Liver (tissue), 9 donors: ENCODE measurements around the gene ETV6. TPM values are rescaled to one million over a fixed set of nuclear protein-coding genes. Genes with fewer than 3 reads are reported as not detected.

Experiments used
- DNase-seq: peaks from one replicate; pipeline ENCODE4 v3.0.0-alpha.2; 2017; ENCODE audit warnings: low spot score
- H3K27ac ChIP-seq, 2 donors: one replicate each; pipeline ENCODE4 v1.7.0; 2013; ENCODE audit warnings: inconsistent platforms in 2 of 2, low read length in 2 of 2, control low read depth in 1 of 2, low read depth in 1 of 2, mild to moderate bottlenecking in 1 of 2
- H3K27me3 ChIP-seq, 4 donors: one replicate each; pipeline versions ENCODE4 v1.6.1 to v1.7.0; 2013; ENCODE audit warnings: low read length in 3 of 4, inconsistent platforms in 1 of 4, mild to moderate bottlenecking in 1 of 4, moderate library complexity in 1 of 4; ENCODE audit not compliant: control insufficient read depth in 4 of 4, insufficient read depth in 4 of 4
- H3K36me3 ChIP-seq, 4 donors: one replicate each; pipeline versions ENCODE4 v1.6.1 to v1.7.0; 2013; ENCODE audit warnings: low read length in 3 of 4, mild to moderate bottlenecking in 3 of 4, low read depth in 1 of 4, moderate library complexity in 1 of 4; ENCODE audit not compliant: control insufficient read depth in 4 of 4, insufficient read depth in 3 of 4
- H3K4me1 ChIP-seq, 4 donors: one replicate each; pipeline versions ENCODE4 v1.6.1 to v1.7.0; 2013; ENCODE audit warnings: low read length in 3 of 4, mild to moderate bottlenecking in 3 of 4, moderate library complexity in 1 of 4; ENCODE audit not compliant: control insufficient read depth in 4 of 4, insufficient read depth in 4 of 4
- H3K4me3 ChIP-seq, 3 donors: one replicate each; pipeline versions ENCODE4 v1.6.1 to v1.7.0; 2013; ENCODE audit warnings: low read length in 3 of 3, control low read depth in 1 of 3, low read depth in 1 of 3, mild to moderate bottlenecking in 1 of 3
- H3K9ac ChIP-seq, 2 donors: one replicate each; pipeline ENCODE4 v1.7.0; 2013; ENCODE audit warnings: low read length in 2 of 2, mild to moderate bottlenecking in 2 of 2, moderate library complexity in 2 of 2, control low read depth in 1 of 2, low read depth in 1 of 2
- H3K9me3 ChIP-seq, 4 donors: one replicate each; pipeline versions ENCODE4 v1.6.1 to v1.7.0; 2013; ENCODE audit warnings: low read length in 3 of 4; ENCODE audit not compliant: control insufficient read depth in 4 of 4
- ATF3 ChIP-seq: IDR thresholded peaks from 2 replicates; pipeline ENCODE4 v1.6.1; 2016; ENCODE audit warnings: antibody characterized with exemption
- EGR1 ChIP-seq, 2 donors: IDR thresholded peaks; 2 replicates each; pipeline ENCODE4 v1.6.1; 2016 to 2018; ENCODE audit warnings: antibody characterized with exemption in 2 of 2, low read depth in 2 of 2
- FOXA1 ChIP-seq: IDR thresholded peaks from 2 replicates; pipeline ENCODE4 v1.6.1; 2016; ENCODE audit warnings: antibody characterized with exemption
- FOXA2 ChIP-seq: IDR thresholded peaks from 2 replicates; pipeline ENCODE4 v1.6.1; 2016; ENCODE audit warnings: antibody characterized with exemption
- GABPA ChIP-seq, 2 donors: IDR thresholded peaks in 1 of 2; conservative IDR thresholded peaks in 1 of 2; 2 replicates each; pipeline ENCODE4 v1.6.1; 2016; ENCODE audit warnings: antibody characterized with exemption in 2 of 2, mild to moderate bottlenecking in 1 of 2, moderate library complexity in 1 of 2
- HNF4A ChIP-seq, 2 donors: conservative IDR thresholded peaks; 2 replicates each; pipeline ENCODE4 v1.6.1; 2016; ENCODE audit warnings: antibody characterized with exemption in 2 of 2, mild to moderate bottlenecking in 2 of 2
- HNF4G ChIP-seq: IDR thresholded peaks from 2 replicates; pipeline ENCODE4 v1.6.1; 2016; ENCODE audit warnings: antibody characterized with exemption
- JUND ChIP-seq, 2 donors: IDR thresholded peaks; 2 replicates each; pipeline ENCODE4 v1.6.1; 2016; ENCODE audit warnings: antibody characterized with exemption in 2 of 2
- MAX ChIP-seq: IDR thresholded peaks from 2 replicates; pipeline ENCODE4 v1.6.1; 2016; ENCODE audit warnings: antibody characterized with exemption
- NR2F2 ChIP-seq: IDR thresholded peaks from 2 replicates; pipeline ENCODE4 v1.6.1; 2016; ENCODE audit warnings: antibody characterized with exemption
- RAD21 ChIP-seq, 2 donors: IDR thresholded peaks; 2 replicates each; pipeline ENCODE4 v1.6.1; 2016; ENCODE audit warnings: antibody characterized with exemption in 2 of 2, mild to moderate bottlenecking in 2 of 2
- RXRA ChIP-seq, 2 donors: IDR thresholded peaks; 2 replicates each; pipeline ENCODE4 v1.6.1; 2017 to 2018; ENCODE audit warnings: antibody characterized with exemption in 2 of 2, mild to moderate bottlenecking in 1 of 2
- SP1 ChIP-seq: IDR thresholded peaks from 2 replicates; pipeline ENCODE4 v1.6.1; 2018; ENCODE audit warnings: antibody characterized with exemption, mild to moderate bottlenecking
- TAF1 ChIP-seq: conservative IDR thresholded peaks from 2 replicates; pipeline ENCODE4 v1.6.1; 2016; ENCODE audit warnings: antibody characterized with exemption, mild to moderate bottlenecking
- YY1 ChIP-seq: IDR thresholded peaks from 2 replicates; pipeline ENCODE4 v1.6.1; 2016; ENCODE audit warnings: antibody characterized with exemption, mild to moderate bottlenecking
- WGBS: extraction: QIAGEN DNeasy Blood & Tissue Kit; methylation state at CpG from one replicate; pipeline ENCODE4 v1.1.7; 2013; 5-methylcytosine and 5-hydroxymethylcytosine counted together
- polyA plus RNA-seq, 2 donors: library from polyadenylated mRNA; stranded (reverse) in 1 of 2; unstranded in 1 of 2; fragments of 200-250 nt in 1 of 2; fragments of >200 nt in 1 of 2; fragmentation: Nextera tagmentation in 1 of 2; extraction: Ambion mirVana in 1 of 2; gene quantifications; one replicate each; pipeline versions ENCODE4 v1.2.1 to v1.2.3, GENCODE V29; 2013 to 2015
- total RNA-seq, 2 donors: library from RNA; depleted of rRNA; stranded (reverse); fragments of >200 nt; gene quantifications; one replicate each; pipeline ENCODE4 v1.2.3, GENCODE V29; 2014
- TF ChIP-seq, protein P1 (sequence below): fragments of 150-350 bp; IDR thresholded peaks from 2 replicates; pipeline ENCODE4 v1.5.1; 2017; ENCODE audit warnings: improper control_type of control experiment, low read depth, low read length; ENCODE audit not compliant: missing input control
- TF ChIP-seq, protein P2 (sequence below): IDR thresholded peaks from 2 replicates; pipeline ENCODE4 v1.6.1; 2016; ENCODE audit warnings: antibody characterized with exemption
- TF ChIP-seq, protein P3 (sequence below): IDR thresholded peaks from 2 replicates; pipeline ENCODE4 v1.6.1; 2016; ENCODE audit warnings: antibody characterized with exemption, mild to moderate bottlenecking
- donor health status: healthy.
- donor health status: healthy.
- donor health status: healthy.
- donor health status: healthy.
- donor health status: healthy.

The ETV6 gene
- total and polyA plus RNA-seq, 4 donors = 2.0 to 6.2 (median 3.5) TPM

DNA sequence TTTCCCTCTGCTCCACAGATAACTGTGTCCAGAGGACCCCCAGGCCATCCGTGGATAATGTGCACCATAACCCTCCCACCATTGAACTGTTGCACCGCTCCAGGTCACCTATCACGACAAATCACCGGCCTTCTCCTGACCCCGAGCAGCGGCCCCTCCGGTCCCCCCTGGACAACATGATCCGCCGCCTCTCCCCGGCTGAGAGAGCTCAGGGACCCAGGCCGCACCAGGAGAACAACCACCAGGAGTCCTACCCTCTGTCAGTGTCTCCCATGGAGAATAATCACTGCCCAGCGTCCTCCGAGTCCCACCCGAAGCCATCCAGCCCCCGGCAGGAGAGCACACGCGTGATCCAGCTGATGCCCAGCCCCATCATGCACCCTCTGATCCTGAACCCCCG lies 219.9 kb downstream of the ETV6 start:
- H3K36me3 ChIP-seq = peaks cover 7 to 24% (median 17%) of the 10 kb centered on the region in 4 donors

GRCh38 chr12:11870041-11870451 lies 220.6 kb downstream of the ETV6 start:
- Histone ChIP-seq H3K9ac (no peak overlapping the region), H3K4me3 (no peak overlapping the region), H3K27me3 (no peaks in the 10 kb centered on the region), H3K4me1 (no peaks in the 10 kb centered on the region), H3K27ac (no peak overlapping the region), H3K9me3 (peaks cover 0 to 10% (median 2%) of the 10 kb centered on the region in 4 donors), H3K36me3 (peaks cover 7 to 24% (median 17%) of the 10 kb centered on the region in 4 donors)
- DNase-seq = no peak
- 96% methylated on average over 8 of the region's 8 CpGs for WGBS
- no peak for TF ChIP-seq SP1
- TF ChIP-seq RAD21 (IDR thresholded peaks at IDR 0.05) = no peak
- TF ChIP-seq FOXA1 = no peak
- TF ChIP-seq YY1 = no peak
- no peak for TF ChIP-seq ATF3
- TF ChIP-seq TAF1 = no peak
- no peak for TF ChIP-seq EGR1 (IDR thresholded peaks at IDR 0.05; ENCODE audit: low read depth in 2 of 2)
- no peak for TF ChIP-seq MAX
- no peak for TF ChIP-seq FOXA2
- TF ChIP-seq, protein P1, sequence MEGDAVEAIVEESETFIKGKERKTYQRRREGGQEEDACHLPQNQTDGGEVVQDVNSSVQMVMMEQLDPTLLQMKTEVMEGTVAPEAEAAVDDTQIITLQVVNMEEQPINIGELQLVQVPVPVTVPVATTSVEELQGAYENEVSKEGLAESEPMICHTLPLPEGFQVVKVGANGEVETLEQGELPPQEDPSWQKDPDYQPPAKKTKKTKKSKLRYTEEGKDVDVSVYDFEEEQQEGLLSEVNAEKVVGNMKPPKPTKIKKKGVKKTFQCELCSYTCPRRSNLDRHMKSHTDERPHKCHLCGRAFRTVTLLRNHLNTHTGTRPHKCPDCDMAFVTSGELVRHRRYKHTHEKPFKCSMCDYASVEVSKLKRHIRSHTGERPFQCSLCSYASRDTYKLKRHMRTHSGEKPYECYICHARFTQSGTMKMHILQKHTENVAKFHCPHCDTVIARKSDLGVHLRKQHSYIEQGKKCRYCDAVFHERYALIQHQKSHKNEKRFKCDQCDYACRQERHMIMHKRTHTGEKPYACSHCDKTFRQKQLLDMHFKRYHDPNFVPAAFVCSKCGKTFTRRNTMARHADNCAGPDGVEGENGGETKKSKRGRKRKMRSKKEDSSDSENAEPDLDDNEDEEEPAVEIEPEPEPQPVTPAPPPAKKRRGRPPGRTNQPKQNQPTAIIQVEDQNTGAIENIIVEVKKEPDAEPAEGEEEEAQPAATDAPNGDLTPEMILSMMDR = no peak
- no peak for TF ChIP-seq HNF4A (conservative IDR thresholded peaks at IDR 0.05)

More for the DNA sequence above, 219.9 kb downstream of the ETV6 start:
- 98% methylated on average over 18 of the region's 18 CpGs for WGBS
- Histone ChIP-seq H3K9me3 (peaks cover 0 to 10% (median 2%) of the 10 kb centered on the region in 4 donors), H3K27me3 (no peaks in the 10 kb centered on the region), H3K9ac (no peak overlapping the region), H3K4me1 (no peaks in the 10 kb centered on the region), H3K27ac (no peak overlapping the region), H3K4me3 (no peak overlapping the region)
- TF ChIP-seq HNF4A (conservative IDR thresholded peaks at IDR 0.05) (no peak), TAF1 (no peak), GABPA (IDR thresholded peaks at IDR 0.05 in 1 of 2, conservative IDR thresholded peaks at IDR 0.05 in 1 of 2) (no peak), YY1 (no peak), JUND (IDR thresholded peaks at IDR 0.05) (no peak), RXRA (IDR thresholded peaks at IDR 0.05) (no peak), RAD21 (IDR thresholded peaks at IDR 0.05) (no peak), NR2F2 (no peak), SP1 (no peak), EGR1 (IDR thresholded peaks at IDR 0.05; ENCODE audit: low read depth in 2 of 2) (no peak), FOXA1 (no peak), ATF3 (no peak), HNF4G (no peak)
- TF ChIP-seq, protein P1 = no peak
- TF ChIP-seq, protein P2, sequence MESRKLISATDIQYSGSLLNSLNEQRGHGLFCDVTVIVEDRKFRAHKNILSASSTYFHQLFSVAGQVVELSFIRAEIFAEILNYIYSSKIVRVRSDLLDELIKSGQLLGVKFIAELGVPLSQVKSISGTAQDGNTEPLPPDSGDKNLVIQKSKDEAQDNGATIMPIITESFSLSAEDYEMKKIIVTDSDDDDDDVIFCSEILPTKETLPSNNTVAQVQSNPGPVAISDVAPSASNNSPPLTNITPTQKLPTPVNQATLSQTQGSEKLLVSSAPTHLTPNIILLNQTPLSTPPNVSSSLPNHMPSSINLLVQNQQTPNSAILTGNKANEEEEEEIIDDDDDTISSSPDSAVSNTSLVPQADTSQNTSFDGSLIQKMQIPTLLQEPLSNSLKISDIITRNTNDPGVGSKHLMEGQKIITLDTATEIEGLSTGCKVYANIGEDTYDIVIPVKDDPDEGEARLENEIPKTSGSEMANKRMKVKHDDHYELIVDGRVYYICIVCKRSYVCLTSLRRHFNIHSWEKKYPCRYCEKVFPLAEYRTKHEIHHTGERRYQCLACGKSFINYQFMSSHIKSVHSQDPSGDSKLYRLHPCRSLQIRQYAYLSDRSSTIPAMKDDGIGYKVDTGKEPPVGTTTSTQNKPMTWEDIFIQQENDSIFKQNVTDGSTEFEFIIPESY = no peak
- TF ChIP-seq, protein P3, sequence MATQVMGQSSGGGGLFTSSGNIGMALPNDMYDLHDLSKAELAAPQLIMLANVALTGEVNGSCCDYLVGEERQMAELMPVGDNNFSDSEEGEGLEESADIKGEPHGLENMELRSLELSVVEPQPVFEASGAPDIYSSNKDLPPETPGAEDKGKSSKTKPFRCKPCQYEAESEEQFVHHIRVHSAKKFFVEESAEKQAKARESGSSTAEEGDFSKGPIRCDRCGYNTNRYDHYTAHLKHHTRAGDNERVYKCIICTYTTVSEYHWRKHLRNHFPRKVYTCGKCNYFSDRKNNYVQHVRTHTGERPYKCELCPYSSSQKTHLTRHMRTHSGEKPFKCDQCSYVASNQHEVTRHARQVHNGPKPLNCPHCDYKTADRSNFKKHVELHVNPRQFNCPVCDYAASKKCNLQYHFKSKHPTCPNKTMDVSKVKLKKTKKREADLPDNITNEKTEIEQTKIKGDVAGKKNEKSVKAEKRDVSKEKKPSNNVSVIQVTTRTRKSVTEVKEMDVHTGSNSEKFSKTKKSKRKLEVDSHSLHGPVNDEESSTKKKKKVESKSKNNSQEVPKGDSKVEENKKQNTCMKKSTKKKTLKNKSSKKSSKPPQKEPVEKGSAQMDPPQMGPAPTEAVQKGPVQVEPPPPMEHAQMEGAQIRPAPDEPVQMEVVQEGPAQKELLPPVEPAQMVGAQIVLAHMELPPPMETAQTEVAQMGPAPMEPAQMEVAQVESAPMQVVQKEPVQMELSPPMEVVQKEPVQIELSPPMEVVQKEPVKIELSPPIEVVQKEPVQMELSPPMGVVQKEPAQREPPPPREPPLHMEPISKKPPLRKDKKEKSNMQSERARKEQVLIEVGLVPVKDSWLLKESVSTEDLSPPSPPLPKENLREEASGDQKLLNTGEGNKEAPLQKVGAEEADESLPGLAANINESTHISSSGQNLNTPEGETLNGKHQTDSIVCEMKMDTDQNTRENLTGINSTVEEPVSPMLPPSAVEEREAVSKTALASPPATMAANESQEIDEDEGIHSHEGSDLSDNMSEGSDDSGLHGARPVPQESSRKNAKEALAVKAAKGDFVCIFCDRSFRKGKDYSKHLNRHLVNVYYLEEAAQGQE = no peak
- no peak for DNase-seq
